Amniotic epithelial cell (primary cell): ENCODE results near the gene SEPTIN2.
A peak's percentile ranks its signal among the peaks of the same experiment; 100 is the strongest.

Experiments used
- DNase-seq: peaks from one replicate; pipeline ENCODE4 v3.0.0-alpha.2; 2010; ENCODE audit warnings: low read depth

SEPTIN2 gene

GRCh38 chr2:241288324-241288888, 27.3 kb upstream of the SEPTIN2 start:
- no peak for DNase-seq

DNA sequence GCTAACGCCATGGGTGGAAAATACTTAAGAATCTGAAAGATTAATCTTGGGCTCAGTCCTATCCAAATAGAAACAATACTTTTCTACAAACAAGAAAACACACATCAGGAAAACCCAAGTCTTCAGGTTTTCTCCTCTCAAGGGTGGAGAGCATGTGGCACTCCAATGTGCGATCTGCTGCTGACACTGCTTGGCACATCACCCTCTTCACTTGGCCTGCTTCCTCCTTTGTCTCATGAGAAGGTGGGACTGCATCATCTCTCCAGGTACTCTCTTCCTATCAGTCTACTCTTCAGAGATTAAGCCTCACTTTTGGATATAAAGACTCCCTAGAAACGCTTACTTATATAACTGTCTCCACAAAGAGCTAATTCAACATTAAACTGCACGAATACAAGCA, 26.7 kb upstream of the SEPTIN2 start:
- no peak for DNase-seq

DNA sequence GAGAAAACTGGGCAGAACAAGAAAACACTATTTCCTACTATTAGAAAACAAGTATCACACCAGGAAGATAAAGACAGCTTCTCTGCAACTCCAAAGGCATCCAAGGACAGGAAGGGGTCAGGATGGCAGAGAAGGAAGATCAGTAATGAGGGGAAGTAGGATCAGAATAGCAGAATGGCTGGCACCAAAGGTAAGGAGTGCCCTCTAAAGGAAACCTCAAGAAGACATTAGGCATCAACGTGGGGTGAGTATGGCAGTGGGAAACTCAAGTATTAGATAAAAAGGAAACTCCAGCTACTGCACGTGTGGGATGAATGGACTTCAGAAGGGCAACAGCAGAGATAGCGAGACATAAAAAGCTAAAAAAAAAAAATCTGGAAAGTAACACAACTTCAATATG, 26.1 kb upstream of the SEPTIN2 start:
- no peak for DNase-seq

DNA sequence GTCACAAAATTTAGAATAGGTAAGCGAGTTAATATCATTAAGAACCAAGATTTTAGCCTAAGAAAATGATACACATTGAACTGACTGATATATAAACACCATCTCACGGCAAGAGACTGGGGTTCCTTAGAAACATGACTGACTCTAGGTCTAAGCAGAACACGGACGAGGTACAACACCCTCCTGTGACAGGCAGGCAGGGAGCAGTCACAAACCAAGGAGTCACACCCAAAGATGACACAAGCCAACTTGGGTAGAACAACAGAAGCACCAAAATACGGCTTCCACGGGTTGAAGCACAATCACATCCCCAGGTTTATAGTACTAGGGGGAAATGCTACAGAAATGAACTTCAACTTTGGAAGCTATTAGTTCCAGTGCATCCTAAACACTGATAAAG, 24.6 kb upstream of the SEPTIN2 start:
- no peak for DNase-seq

DNA sequence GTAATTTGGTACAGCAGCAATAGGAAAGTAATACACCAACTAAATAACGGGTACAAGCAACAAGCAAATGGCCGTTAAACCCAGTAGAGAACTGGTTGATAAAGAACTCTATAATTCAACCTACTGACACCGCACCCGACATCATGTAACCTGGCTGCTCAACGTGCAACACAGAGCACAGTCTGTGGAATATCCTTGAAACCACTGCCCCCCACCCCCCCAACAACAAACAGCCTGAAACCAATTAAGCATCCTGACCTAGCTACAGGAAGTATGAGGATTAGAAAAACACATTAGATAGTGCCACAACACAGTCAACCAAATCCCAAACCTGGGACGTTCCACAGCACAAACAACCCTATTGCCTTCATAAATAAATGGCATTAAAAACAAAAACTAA, 23.7 kb upstream of the SEPTIN2 start:
- no peak for DNase-seq

DNA sequence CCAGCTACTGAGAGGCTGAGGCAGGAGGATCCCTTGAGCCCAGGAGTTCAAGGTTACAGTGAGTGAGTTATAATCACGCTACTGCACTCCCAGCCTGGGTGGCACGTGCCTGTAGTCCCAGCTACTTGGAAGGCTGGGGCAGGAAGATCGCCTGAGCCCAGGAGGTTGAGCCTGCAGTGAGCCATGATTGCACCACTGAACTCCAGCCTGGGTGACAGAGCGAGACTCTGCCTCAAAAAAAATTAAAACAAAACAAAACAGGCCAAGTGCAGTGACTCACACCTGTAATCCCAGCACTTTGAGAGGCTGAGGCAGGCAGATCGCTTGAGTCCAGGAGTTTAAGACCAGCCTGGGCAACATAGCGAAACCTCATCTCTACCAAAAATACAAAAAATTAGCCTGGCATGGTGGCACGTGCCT, 22.3 kb upstream of the SEPTIN2 start:
- DNase-seq = peak; percentile 64

DNA sequence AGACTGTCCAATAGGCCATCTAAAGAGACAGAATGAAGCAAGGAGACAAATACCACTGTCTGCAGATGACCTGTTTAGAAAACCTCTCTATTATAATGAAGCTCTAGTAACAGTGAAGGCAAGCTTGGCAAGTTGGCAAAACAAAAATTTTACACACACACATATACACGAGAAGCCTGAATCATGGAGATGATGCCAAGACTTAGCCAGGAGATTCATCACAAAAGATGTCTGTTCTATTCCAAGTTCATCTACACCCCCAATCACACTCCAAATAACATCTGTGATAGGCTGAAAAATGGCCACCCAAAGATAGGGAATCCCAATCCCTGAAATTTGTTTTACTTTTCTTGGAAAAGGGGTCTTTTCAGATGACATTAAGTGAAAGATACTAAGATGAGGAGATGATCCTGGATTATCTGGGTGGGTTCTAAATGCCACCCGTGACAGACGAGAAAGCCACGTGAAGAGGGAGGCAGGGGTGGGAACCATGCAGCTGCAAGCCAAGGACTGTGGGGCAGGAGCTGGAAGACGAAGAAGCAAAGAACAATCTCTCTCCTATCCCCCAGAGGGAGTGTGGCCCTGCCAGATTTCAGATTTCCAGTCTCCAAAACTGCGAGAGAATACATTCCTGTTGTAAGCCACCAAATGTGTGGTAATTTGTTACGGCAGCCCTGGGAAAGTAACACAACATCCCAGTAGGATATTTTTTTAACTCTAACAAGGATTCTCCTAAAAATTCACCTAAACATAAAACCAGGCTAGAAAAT, 20.2 kb upstream of the SEPTIN2 start:
- no peak for DNase-seq

DNA sequence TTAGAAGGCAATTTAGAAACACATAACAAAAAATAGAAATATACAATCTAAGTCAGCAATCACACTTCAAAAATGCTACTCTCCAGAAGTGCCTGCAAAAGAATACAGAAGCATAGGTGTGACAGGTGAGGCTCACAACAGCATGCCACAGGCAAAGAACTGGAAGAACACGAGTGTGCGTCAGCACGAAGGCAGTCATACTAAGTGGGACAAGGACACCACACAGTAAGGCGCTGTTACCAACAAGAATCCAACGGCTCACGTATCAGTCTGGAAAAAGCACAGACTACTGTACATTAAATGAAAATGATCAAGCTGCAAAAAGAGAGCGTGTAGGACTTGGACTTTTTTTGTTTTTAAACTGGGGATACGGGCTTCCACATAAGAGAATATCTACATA, 19.0 kb upstream of the SEPTIN2 start:
- no peak for DNase-seq

GRCh38 chr2:241298673-241299072, 17.1 kb upstream of the SEPTIN2 start:
- DNase-seq = no peak

DNA sequence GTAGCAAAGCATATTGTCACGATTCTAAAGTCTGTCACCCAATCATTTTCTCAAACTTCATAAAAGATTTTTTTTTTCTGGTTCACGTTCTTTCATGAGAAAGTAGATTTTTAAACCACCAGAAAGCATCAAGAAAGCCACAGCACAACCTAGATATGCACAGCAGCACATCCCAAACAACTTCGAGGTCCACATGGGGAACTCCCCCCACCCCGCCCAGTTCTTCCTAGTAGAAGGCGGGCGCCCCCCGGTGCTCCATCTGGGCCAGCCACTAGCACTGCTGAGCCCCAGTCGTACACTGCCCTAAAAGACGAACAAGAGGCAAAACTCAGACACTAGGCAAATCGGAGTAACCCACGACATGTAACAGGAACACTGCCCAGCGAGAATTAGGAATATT, 15.7 kb upstream of the SEPTIN2 start:
- DNase-seq = no peak

- DNase-seq = no peak
These were observed 13.6 kb upstream of the SEPTIN2 start for GRCh38 chr2:241302083-241302482.

DNA sequence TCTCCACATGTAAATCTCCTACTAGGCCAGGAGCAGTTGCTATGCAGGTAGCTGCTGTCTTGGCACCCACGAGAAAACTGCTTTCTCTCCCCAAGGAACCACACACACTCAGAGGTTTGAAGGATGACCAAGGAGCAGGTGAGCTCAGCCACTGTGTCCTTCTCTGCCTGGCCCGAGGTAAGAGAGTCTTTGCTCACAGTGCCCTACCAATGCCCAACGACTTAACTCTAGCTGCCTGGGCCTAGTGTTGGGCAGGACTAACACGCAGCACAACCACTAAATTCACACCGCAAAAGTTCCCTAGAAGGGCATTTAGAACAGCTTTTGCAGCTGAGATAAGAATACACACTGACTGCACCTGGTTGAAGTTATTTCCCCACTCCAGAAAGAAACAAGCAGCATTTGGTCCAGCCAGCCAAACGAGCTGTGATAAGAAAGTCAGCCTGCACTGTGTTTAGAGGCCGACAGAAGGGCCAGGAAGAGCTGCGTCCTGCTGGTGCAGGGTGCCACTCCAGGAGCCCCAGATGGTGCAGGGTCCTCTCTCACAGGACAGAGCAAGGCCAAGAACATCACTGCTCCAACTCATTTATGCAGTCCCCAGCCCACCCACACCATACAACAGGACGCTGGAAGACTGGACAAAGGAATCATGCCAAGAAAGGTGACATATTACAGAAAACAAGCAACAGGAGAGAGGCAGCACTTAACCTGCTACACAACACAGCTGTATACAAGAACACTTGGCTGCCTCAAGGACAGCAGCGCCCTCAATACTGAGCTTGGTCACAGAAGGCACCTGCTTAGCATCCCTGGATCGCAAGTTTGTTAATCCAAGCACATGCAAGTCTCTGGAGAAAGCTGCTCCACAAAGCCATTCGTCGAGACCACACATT, 12.7 kb upstream of the SEPTIN2 start:
- DNase-seq = peak; percentile 31

DNA sequence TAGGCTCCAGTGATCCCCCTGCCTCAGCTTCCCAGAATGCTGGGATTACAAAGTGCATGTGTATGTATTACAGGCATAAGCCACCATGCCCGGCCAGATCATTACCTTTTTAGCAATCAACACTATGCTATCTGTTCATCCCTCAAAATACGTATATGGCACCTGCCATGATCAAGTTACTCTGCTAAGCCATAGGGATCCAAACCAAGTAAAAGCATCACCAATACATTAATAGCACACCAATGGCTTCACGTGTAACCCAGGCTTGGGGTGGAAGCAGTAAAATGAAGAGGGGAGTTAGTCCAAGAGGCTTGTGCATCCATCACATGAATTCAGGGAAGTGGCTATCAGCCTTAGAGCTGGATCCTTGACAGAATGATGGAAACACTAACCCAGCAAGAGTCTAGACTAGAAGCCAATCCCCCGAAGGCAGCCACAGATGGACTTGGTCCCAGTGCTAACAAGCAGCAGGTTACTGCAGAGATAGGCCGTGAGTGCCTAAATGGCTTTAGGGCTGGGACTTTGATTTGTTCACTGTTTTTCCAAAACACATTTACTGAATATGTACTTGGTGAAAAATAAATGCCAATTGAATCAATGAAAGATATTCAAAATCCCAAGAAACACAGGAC, 11.6 kb upstream of the SEPTIN2 start:
- no peak for DNase-seq

GRCh38 chr2:241307055-241307454, 8.7 kb upstream of the SEPTIN2 start:
- DNase-seq = no peak

- DNase-seq = no peak
These were observed 7.5 kb upstream of the SEPTIN2 start for GRCh38 chr2:241308267-241308666.

GRCh38 chr2:241308832-241309500, 6.8 kb upstream of the SEPTIN2 start:
- DNase-seq = no peak

GRCh38 chr2:241309684-241310117, 6.0 kb upstream of the SEPTIN2 start:
- DNase-seq = peak; percentile 44

DNA sequence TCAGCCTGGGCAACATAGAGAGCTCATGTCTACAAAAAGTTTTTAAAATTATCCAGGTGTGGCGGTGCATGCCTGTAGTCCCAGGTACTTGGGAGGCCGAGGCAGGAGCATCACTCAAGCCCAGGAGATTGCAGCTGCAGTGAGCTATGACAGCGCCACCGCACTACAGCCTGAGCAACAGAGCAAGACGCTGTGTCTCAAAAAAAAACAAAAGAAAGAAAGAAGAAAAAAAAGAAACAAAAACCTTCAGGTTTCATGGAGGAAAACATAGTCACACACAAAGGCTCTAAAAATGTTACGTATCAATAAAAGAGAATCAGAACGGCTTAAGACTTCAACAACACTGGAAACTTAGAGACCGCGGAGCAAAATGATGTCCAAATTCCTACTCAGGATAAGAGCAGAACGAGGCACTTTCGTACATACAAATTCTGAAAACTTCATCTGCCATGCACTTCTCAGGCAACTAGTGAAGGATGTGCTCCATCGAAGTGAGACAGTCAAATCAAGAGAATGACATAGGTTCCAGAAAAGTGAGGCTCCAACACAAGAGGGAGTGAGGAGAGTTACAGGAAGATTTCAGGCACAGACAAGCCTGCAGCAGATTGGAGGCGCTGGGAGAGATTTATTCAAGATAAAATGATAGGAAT, 4.7 kb upstream of the SEPTIN2 start:
- DNase-seq = no peak

- DNase-seq = peak; percentile 83
These were observed 3.6 kb upstream of the SEPTIN2 start for GRCh38 chr2:241312082-241312481.

DNA sequence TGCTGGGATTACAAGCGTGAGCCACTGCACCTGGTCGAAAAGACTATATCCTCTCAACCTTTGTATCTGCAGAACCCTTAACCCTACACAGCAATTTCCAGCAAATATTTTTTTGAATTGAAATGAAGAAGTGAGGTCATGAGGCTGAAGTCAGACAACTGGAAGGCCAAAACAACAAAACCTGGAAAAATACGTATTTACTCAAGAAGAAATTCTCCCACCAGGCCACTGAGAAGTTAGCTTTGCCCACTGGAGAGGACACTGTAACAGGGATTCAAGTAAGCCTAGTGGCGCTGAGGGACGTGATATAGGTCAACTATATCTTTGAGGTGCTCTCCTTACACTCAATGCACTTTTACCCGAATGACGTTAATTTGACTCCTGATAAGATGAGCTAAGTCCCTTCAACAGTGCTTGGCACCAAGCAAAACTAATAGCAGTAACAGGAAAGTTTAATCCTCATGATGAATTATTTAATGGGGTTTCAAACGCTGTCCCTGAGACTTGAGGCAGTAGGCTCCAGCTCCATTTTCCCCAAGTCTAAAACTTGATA, 2.1 kb upstream of the SEPTIN2 start:
- no peak for DNase-seq
